Measurements from ENCODE around the gene EHBP1. TPM values are rescaled to one million over a fixed set of nuclear protein-coding genes. Genes with fewer than 3 reads are reported as not detected.

Gene EHBP1
- total RNA-seq, 4 donors from 2014 or later = 52.6 to 167 (median 135) TPM

DNA sequence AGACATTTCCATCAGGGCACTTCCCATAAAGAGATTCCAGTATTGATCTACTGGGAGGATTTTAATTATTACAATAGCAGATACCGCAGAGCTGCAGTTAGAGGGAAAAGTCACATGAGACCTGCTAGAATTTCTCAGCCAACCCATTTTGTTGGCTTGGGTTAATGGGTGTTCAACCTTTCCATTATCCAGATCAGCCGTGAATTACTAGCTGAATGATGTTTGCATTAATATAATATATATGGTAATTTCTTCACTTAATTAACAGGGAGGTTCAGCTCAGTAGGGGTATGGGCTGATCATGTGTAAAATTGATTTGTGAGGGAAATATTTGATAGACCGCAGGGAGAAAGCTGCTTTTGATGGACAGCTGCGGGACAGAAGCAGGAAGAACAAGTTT is 288.7 kb downstream of the EHBP1 start:
- no peak overlapping the region for H3K4me3 ChIP-seq
- no peaks in the 10 kb centered on the region for H3K9me3 ChIP-seq
- intact Hi-C loops (cut with DNase I; ENCODE audit: low total_unique reads) = no loop called here
- no peak for DNase-seq
- no peaks in the 10 kb centered on the region for H3K4me1 ChIP-seq
- H3K27ac ChIP-seq = no peak overlapping the region
- H3K27me3 ChIP-seq = no peaks in the 10 kb centered on the region
- TF ChIP-seq POLR2A (IDR thresholded peaks at IDR 0.05) = no peak
- TF ChIP-seq, protein P1, sequence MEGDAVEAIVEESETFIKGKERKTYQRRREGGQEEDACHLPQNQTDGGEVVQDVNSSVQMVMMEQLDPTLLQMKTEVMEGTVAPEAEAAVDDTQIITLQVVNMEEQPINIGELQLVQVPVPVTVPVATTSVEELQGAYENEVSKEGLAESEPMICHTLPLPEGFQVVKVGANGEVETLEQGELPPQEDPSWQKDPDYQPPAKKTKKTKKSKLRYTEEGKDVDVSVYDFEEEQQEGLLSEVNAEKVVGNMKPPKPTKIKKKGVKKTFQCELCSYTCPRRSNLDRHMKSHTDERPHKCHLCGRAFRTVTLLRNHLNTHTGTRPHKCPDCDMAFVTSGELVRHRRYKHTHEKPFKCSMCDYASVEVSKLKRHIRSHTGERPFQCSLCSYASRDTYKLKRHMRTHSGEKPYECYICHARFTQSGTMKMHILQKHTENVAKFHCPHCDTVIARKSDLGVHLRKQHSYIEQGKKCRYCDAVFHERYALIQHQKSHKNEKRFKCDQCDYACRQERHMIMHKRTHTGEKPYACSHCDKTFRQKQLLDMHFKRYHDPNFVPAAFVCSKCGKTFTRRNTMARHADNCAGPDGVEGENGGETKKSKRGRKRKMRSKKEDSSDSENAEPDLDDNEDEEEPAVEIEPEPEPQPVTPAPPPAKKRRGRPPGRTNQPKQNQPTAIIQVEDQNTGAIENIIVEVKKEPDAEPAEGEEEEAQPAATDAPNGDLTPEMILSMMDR (IDR thresholded peaks at IDR 0.05) = no peak
- H3K36me3 ChIP-seq = no peaks in the 10 kb centered on the region

DNA sequence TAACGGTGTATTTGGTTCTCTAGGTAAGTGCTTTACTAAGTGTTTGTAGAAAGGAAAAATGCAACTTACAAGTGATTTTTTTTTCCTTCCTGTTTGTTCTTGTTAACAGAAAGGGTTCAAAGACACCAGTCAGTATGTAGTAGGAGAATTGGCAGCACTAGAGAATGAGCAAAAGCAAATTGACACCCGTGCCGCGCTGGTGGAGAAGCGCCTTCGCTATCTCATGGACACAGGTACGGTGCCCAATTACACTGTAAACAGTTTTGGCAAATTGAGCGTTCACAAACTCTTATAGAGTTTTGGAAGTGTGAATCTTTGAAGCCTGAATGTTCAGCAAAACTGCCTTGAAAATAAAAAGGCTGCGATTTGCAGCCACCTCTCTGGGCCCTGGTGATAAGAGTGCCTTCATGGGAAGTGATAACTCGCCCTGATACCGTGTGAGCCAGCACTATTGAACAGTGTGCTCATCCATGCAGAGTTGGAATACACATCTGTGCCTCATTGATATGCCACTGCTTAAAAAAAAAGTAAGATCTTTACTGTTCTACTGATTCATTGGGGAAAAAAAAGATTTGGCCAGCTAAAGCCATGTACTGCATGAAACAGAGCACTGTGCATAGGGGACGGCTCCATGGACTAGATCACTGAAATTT is 291.1 kb downstream of the EHBP1 start:
- Histone ChIP-seq H3K27ac (no peak overlapping the region), H3K27me3 (no peaks in the 10 kb centered on the region), H3K4me1 (no peaks in the 10 kb centered on the region), H3K36me3 (no peaks in the 10 kb centered on the region), H3K4me3 (no peak overlapping the region), H3K9me3 (no peaks in the 10 kb centered on the region)
- no peak for TF ChIP-seq POLR2A (IDR thresholded peaks at IDR 0.05)
- TF ChIP-seq, protein P1 (IDR thresholded peaks at IDR 0.05) = no peak
- DNase-seq = no peak
- intact Hi-C loops (cut with DNase I; ENCODE audit: low total_unique reads) = no loop called here

DNA sequence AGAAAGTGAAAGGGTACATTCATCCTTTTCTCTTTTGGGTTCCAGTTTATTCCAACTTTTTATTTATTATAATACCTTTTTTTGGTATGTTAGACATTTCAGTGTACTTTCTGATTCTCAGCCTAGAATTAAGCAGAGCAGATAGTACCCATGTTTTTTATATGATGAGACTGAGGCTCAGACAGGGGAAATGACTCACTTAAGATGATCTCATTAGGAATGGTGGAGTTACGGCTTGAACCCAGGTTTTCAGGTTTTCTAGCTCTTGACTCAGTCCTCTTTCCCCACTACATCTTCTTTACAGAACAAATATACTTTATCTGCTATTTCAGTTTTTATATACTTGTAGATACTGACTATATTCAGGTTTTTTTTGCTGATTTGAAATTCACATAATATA is 293.4 kb downstream of the EHBP1 start:
- intact Hi-C loops (cut with DNase I; ENCODE audit: low total_unique reads) = no loop called here
- TF ChIP-seq POLR2A (IDR thresholded peaks at IDR 0.05) = no peak
- TF ChIP-seq, protein P1 (IDR thresholded peaks at IDR 0.05) = no peak
- Histone ChIP-seq H3K4me1 (no peaks in the 10 kb centered on the region), H3K27me3 (no peaks in the 10 kb centered on the region), H3K4me3 (no peak overlapping the region), H3K36me3 (no peaks in the 10 kb centered on the region), H3K27ac (no peak overlapping the region), H3K9me3 (no peaks in the 10 kb centered on the region)
- no peak for DNase-seq

DNA sequence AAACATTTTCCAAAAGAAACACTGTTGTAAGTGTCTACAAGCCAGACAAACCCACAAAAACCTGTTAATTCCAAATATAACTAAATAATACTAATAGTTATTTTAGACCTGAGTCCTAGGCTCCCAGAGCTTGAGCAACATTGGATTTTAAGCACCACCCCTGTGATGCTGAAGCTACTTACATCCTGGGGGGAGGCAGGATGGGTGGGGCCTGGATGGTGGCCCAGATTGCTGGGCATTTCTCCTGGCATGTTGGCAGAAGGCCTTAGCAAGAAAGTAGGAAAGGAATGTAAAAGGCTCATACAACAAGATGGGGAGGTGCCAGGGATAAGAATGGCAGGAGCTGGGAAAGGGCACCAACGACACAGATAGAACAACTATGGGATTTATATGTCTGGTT is 294.4 kb downstream of the EHBP1 start:
- H3K4me3 ChIP-seq = no peak overlapping the region
- no peaks in the 10 kb centered on the region for H3K4me1 ChIP-seq
- TF ChIP-seq POLR2A (IDR thresholded peaks at IDR 0.05) = no peak
- TF ChIP-seq, protein P1 (IDR thresholded peaks at IDR 0.05) = no peak
- peak in 1 of 2 donors; percentile 19 for DNase-seq
- H3K36me3 ChIP-seq = no peaks in the 10 kb centered on the region
- no peaks in the 10 kb centered on the region for H3K27me3 ChIP-seq
- no peaks in the 10 kb centered on the region for H3K9me3 ChIP-seq
- intact Hi-C loops (cut with DNase I; ENCODE audit: low total_unique reads) = no loop called here
- peak overlapping the region in 1 of 2 donors; percentile 14 for H3K27ac ChIP-seq

DNA sequence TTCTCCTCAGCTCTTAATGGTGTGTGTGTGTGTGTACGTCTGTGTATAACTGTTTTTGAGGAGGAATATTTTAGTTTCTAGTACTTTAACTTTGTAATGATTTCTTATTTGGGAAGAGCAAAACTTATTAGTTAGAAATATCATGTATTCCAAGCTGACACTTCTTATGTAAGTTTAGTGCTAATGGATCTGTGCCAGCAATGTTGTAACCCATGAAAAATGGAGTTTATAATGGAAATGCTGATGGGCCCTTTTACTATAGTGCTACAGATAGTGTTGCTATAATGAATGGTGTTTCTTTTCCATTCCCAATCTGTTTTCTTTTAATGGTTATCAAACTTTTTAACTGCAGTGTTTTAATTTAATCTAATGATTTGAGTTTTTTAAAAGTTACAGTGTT is 295.3 kb downstream of the EHBP1 start:
- TF ChIP-seq, protein P1 (IDR thresholded peaks at IDR 0.05) = no peak
- TF ChIP-seq POLR2A (IDR thresholded peaks at IDR 0.05) = no peak
- Histone ChIP-seq H3K9me3 (no peaks in the 10 kb centered on the region), H3K27ac (no peak overlapping the region), H3K36me3 (no peaks in the 10 kb centered on the region), H3K4me1 (no peaks in the 10 kb centered on the region), H3K4me3 (no peak overlapping the region), H3K27me3 (no peaks in the 10 kb centered on the region)
- intact Hi-C loops (cut with DNase I; ENCODE audit: low total_unique reads) = no loop called here
- peak in 1 of 2 donors; percentile 20 for DNase-seq

All from uterus (tissue), 4 donors.